Right renal cortex interstitium (tissue), 3 donors: ENCODE measurements around the gene GAA. TPM values are rescaled to one million over a fixed set of nuclear protein-coding genes. Genes with fewer than 3 reads are reported as not detected.

Experiments used
- DNase-seq, 3 donors: peaks; one replicate each; pipeline ENCODE4 v3.0.0-alpha.2; 2013; ENCODE audit warnings: low read depth in 3 of 3, low spot score in 2 of 3
- polyA plus RNA-seq, 3 donors: library from polyadenylated mRNA; unstranded; fragments of 120-200 nt; gene quantifications; one replicate each; pipeline ENCODE4 v1.2.1, GENCODE V29; 2013; ENCODE audit not compliant: insufficient read length in 3 of 3

GAA gene
- polyA plus RNA-seq, 3 donors, result 31.4 to 44.4 (median 33.3) TPM

DNA sequence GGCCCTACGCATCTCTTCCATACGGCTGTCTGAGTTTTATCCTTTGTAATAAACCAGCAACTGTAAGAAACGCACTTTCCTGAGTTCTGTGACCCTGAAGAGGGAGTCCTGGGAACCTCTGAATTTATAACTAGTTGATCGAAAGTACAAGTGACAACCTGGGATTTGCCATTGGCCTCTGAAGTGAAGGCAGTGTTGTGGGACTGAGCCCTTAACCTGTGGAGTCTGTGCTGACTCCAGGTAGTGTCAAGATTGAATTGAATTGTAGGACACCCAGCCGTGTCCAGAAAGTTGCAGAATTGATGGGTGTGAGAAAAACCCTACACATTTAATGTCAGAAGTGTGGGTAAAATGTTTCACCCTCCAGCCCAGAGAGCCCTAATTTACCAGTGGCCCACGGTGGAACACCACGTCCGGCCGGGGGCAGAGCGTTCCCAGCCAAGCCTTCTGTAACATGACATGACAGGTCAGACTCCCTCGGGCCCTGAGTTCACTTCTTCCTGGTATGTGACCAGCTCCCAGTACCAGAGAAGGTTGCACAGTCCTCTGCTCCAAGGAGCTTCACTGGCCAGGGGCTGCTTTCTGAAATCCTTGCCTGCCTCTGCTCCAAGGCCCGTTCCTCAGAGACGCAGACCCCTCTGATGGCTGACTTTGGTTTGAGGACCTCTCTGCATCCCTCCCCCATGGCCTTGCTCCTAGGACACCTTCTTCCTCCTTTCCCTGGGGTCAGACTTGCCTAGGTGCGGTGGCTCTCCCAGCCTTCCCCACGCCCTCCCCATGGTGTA lies 1.5 kb downstream of the GAA start:
- DNase-seq, result no peak

DNA sequence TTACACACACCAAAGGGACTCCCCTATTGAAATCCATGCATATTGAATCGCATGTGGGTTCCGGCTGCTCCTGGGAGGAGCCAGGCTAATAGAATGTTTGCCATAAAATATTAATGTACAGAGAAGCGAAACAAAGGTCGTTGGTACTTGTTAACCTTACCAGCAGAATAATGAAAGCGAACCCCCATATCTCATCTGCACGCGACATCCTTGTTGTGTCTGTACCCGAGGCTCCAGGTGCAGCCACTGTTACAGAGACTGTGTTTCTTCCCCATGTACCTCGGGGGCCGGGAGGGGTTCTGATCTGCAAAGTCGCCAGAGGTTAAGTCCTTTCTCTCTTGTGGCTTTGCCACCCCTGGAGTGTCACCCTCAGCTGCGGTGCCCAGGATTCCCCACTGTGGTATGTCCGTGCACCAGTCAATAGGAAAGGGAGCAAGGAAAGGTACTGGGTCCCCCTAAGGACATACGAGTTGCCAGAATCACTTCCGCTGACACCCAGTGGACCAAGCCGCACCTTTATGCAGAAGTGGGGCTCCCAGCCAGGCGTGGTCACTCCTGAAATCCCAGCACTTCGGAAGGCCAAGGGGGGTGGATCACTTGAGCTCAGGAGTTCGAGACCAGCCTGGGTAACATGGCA lies 2.2 kb downstream of the GAA start:
- no peak for DNase-seq

DNA sequence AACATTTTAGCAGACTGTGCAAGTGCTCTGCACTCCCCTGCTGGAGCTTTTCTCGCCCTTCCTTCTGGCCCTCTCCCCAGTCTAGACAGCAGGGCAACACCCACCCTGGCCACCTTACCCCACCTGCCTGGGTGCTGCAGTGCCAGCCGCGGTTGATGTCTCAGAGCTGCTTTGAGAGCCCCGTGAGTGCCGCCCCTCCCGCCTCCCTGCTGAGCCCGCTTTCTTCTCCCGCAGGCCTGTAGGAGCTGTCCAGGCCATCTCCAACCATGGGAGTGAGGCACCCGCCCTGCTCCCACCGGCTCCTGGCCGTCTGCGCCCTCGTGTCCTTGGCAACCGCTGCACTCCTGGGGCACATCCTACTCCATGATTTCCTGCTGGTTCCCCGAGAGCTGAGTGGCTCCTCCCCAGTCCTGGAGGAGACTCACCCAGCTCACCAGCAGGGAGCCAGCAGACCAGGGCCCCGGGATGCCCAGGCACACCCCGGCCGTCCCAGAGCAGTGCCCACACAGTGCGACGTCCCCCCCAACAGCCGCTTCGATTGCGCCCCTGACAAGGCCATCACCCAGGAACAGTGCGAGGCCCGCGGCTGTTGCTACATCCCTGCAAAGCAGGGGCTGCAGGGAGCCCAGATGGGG lies 3.1 kb downstream of the GAA start:
- no peak for DNase-seq

DNA sequence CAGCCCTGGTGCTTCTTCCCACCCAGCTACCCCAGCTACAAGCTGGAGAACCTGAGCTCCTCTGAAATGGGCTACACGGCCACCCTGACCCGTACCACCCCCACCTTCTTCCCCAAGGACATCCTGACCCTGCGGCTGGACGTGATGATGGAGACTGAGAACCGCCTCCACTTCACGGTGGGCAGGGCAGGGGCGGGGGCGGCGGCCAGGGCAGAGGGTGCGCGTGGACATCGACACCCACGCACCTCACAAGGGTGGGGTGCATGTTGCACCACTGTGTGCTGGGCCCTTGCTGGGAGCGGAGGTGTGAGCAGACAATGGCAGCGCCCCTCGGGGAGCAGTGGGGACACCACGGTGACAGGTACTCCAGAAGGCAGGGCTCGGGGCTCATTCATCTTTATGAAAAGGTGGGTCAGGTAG lies 3.6 kb downstream of the GAA start:
- DNase-seq, result no peak

DNA sequence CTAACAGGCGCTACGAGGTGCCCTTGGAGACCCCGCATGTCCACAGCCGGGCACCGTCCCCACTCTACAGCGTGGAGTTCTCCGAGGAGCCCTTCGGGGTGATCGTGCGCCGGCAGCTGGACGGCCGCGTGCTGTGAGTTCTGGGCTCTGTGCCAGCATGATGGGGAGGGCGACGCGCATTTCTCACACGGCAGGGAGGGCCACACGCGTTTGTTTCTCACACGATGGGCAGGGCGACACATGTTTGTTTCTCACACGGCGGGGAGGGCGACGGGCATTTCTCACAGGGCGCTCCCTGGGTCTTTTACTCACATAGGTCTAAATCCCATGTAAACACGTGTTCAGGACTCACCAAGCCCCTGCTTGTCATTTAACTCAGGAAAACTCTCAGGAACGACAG lies 4.4 kb downstream of the GAA start:
- no peak for DNase-seq

DNA sequence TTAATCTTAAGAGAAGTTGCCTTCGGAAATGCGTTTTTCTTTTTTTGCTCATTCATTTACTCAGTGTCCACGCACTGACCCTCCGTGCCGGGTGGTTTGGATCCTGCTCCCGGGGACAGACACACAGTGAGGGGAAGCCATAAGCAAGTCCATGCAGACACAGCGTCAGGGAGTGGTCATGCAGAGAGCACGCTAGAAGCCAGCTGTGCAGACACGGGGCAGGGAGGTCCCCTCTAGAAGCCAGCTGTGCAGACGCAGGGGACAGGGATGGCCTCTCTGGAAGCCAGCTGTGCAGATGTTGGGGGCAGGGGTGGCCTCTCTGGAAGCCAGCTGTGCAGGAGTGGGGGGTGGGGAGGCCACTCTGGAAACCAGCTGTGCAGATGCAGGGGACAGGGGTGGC lies 4.8 kb downstream of the GAA start:
- DNase-seq, result no peak

DNA sequence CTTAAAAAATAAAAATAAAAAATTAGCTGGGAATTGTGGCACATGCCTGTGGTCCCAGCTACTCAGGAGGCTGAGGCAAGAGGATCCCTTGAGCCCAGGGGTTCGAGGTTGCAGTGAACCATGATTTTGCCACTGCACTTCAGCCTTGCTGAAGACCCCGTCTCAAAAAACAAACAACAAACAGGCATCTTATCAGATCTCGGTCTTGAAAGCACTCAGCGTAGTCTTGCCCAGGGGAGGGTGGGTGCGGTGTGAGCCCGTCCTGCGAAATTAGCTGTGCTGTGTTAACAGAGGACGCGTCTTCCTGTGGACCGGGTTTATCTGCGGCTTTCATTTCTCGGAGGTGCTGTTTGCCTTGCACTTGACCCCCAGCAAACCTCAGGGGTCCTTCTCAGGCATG lies 5.4 kb downstream of the GAA start:
- DNase-seq, result no peak

DNA sequence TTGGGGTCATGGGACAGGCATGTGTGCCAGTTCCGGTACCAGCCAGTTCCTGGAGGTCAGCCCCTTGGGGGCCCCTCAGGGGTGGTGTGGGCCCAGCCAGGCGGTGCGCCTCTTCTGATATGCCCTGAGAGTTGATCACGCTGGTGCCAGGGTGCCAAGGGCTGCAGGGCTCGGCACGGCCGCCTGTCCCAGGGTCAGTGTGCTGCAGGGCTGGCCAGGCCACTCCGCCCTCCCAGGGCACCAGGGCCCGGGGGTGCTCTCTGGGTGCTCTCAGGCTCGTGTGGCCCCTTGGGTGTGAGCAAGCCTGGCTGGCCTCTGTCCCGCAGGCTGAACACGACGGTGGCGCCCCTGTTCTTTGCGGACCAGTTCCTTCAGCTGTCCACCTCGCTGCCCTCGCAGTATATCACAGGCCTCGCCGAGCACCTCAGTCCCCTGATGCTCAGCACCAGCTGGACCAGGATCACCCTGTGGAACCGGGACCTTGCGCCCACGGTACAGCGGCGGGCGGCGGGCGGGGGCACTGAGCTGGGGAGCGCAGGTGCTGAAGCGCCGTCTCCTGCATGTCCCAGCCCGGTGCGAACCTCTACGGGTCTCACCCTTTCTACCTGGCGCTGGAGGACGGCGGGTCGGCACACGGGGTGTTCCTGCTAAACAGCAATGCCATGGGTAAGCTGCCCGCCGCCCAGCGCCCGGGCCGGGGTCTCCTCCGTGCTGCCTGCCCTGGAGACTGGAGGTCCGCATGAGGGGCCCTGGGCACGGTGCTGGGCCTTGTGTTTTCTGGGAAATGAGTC lies 6.0 kb downstream of the GAA start:
- no peak for DNase-seq

DNA sequence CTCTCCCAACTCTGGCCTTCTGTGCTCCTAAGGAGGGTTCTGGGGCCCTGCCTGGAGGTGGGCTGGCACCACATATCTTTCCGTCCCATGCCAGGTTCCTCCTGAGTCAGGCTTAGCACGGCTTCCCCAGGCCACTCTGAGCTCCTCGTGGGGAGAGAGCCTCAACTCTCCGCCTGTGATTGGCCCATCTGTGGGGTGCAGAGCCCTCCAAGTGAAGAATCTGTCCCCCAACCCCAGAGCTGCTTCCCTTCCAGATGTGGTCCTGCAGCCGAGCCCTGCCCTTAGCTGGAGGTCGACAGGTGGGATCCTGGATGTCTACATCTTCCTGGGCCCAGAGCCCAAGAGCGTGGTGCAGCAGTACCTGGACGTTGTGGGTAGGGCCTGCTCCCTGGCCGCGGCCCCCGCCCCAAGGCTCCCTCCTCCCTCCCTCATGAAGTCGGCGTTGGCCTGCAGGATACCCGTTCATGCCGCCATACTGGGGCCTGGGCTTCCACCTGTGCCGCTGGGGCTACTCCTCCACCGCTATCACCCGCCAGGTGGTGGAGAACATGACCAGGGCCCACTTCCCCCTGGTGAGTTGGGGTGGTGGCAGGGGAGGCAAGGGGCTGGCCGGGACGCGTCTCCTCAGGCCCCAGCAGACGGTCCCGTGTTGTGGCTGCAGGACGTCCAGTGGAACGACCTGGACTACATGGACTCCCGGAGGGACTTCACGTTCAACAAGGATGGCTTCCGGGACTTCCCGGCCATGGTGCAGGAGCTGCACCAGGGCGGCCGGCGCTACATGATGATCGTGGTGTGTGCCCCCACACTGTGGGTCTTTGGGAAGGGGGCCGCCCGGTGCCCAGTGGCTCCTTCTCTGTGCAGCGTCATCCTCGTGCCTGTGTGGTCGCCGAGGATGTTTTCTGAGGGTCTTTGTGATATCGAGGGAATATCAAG lies 6.9 kb downstream of the GAA start:
- no peak for DNase-seq

DNA sequence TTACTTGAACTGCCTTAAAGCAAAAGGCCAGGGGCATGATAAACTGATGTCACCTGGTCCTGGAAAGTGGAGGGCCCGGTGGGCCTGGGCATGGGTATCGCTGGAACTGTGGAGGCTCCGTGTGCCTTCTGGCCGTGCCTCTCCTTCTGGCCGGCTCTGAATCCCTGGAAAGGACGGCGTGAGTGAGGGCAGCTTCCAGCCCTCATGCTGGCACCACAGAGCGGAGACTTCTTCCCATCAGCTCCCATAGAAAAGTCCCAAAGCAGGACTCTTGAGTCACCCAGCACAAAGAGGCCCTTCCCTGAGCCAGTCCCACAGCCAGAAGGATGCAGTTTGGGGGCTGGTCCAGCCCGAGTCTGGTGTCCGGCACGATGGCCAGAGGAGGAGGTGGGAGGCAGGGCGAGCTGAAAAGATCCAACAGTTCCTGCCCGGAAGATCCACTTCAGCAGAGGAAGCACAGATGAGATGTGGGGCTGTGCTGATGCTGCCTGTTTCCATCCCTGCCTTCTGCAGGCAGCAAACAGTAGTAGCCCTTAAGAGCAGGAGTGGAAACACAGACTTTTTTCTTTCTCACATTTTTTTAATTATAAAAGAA lies 7.8 kb downstream of the GAA start:
- no peak for DNase-seq

DNA sequence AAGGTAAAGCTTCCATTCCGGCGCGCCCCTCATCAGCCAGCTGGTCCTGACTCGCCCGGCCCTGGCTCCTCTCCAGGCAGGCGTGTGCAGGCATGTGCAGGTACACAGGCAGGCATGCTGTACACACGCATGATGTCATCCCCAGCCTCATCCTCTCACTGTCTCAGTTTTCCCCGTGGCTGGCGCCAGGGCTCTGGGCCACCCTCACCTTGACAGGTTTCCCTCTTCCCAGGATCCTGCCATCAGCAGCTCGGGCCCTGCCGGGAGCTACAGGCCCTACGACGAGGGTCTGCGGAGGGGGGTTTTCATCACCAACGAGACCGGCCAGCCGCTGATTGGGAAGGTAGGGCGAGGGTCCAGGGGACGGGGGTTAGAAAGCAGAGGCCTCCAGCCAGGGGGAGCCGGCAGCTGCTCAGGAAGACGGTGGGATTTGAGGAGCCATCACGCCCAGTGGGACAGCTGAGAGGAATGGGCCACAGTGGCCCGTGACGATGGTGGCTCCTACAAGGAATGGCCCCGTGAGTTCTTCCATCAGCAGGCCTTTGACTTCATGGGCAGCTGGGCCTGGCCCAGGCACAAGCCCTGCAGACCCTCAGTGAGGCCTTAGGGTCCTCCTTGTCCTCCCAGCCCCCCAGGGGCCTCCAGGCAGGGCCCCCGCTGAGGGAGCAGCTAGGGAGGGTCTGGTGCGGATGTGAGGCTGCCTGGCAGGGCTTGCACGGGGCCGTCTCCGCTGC lies 8.5 kb downstream of the GAA start:
- no peak for DNase-seq

DNA sequence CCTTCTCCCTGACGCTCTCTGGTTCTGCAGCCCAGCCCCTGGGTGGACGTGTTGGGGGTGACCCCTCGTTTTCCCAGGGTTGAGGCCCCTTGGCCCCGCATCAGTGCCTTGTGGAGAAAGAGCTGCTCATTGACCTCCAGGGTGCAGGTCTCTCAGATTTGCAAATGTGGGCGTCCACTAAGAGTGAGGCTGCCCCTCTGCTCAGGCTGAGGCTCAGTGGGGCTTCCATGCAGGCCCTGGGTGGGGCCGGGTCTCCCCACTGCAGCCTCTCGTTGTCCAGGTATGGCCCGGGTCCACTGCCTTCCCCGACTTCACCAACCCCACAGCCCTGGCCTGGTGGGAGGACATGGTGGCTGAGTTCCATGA lies 9.0 kb downstream of the GAA start:
- no peak for DNase-seq

DNA sequence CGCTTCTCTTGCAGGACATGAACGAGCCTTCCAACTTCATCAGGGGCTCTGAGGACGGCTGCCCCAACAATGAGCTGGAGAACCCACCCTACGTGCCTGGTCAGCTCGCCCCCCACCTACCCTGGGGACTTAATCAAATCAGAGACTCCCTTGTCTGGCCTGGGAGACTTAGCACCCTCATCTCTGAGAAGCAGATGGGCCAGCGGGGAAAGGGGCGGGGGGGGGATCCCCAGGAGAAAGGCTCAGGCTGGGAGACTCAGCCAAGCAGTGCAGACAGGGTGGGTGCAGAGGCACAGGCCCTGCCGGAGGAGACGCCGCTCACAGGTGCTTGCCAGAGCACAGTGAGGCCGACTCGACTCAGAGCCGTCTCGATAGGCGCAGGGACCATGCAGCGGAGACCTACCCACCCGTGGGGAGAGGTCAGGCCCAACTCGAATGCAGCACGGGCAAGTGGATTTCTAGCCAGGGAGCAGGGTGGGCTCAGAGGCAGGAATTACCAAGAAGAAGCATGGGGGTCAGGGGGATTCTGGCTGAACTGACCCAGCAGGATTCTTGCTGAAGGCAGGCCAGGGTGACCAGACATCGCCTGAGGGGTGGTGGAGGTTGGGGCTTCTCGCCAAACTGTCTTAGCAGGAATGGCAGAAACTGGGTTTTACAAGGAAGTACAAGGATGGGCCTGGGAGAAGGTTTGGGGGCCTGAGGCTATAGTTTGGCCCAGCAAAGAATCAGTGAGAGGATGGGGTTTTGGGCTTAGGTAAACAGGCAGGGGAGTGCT lies 9.7 kb downstream of the GAA start:
- no peak for DNase-seq

DNA sequence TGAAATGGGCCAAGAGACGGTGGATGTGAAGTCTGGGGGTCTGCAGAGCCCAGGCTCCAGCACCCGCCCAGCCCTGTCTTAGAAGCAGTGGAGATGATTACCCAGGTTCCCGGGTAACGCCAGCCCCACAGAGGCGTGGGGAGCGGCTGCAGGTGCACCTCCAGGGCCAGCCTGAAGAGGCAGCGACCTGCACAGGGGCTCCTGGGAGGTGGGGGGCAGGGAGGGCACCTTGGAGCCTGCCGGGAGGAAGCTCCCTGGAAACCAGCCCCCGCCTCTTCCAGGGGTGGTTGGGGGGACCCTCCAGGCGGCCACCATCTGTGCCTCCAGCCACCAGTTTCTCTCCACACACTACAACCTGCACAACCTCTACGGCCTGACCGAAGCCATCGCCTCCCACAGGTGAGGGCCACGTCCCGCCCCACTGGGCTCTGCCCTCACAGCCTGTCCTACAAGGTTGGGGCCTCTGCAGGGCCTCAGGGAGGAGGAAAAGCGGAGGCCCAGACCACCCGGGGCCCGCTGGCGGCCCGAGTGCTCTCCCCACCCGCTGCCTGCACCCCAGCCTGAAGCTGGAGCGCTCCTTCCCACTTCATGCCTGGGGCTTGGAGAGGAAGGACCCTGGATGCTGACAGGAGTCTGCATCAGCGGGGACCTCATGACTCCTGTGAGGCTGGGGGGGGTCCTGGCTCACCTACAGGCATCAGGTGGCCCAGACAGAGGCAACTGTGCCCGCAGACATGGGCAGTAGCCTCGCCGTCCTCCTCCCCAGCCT lies 10.5 kb downstream of the GAA start:
- no peak for DNase-seq

DNA sequence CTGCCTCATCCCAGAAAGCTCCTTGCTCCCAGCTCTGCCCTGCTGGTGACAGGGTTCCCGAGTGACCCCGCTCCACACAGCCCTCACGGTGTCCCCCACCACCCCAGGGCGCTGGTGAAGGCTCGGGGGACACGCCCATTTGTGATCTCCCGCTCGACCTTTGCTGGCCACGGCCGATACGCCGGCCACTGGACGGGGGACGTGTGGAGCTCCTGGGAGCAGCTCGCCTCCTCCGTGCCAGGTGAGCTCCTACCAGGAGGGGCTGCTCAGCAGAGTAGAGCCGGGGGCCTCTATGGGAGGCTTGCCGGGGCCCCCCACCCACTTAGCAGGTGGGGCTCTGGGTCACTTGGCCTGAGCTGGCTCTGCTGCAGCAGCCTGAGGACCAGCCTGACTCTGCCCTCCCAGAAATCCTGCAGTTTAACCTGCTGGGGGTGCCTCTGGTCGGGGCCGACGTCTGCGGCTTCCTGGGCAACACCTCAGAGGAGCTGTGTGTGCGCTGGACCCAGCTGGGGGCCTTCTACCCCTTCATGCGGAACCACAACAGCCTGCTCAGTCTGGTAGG lies 11.2 kb downstream of the GAA start:
- DNase-seq, result no peak

DNA sequence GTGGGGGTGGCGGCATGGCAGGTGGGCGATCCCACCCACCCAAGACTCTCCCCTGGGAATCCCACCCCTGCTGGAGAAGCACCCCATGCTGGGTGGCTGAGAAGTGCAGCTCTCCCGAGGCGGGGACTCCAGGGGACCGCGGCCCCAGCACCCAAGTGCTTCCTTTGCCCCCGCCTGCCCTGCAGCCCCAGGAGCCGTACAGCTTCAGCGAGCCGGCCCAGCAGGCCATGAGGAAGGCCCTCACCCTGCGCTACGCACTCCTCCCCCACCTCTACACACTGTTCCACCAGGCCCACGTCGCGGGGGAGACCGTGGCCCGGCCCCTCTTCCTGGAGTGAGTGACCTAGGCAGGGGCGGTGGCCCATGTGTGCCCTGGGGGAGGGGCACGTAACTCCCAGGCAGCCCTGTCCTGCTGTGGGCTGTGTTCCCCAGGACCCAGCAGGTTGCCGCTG lies 11.7 kb downstream of the GAA start:
- no peak for DNase-seq

DNA sequence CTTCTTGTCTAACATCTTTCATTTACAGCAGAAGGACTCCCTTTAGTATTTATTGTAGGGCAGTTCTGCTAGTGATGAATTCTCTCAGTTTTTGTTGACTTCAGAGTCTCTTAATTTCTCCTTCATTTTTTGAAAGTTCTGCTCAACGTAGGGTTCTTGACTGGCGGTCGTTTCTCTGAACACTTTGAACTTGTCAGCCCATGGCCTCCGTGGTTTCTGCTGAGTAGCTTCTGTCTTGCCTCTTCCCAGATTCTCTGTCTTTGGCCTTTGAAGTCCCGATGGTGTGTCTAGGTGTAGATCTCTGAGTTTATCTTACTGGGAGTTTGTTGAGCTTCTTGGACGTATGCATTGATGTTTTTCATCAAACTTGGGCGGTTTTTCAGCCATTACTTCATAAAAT lies 13.4 kb downstream of the GAA start:
- no peak for DNase-seq
